ENCODE results near the gene SLC13A3.

The SLC13A3 gene

GRCh38 chr20:46651091-46651962 is at the start of gene SLC13A3:
Gene SLC13A3, minus strand, starts transcription at chr20:46651459. Its CDS starts 38 bp downstream, at chr20:46651421.
- no peak within 1 kb of the TSS for H3K4me3 ChIP-seq (replicated peaks; ENCODE audit: low read depth, low read length)
- no peak for TF ChIP-seq CTCF (IDR thresholded peaks at IDR 0.05; ENCODE audit: low read length, missing control alignments)
- no peak for DNase-seq (ENCODE audit: low read depth)

- DNase-seq (ENCODE audit: low read depth), result no peak
- TF ChIP-seq CTCF (IDR thresholded peaks at IDR 0.05; ENCODE audit: low read length, missing control alignments), result no peak
- no peak overlapping the region for H3K4me3 ChIP-seq (replicated peaks; ENCODE audit: low read depth, low read length)
These were observed 49.8 kb upstream of the SLC13A3 start for GRCh38 chr20:46701057-46701456.

GRCh38 chr20:46700481-46700880 is 49.2 kb upstream of the SLC13A3 start:
- TF ChIP-seq CTCF (IDR thresholded peaks at IDR 0.05; ENCODE audit: low read length, missing control alignments), result no peak
- DNase-seq (ENCODE audit: low read depth), result no peak
- H3K4me3 ChIP-seq (replicated peaks; ENCODE audit: low read depth, low read length), result no peak overlapping the region

- DNase-seq (ENCODE audit: low read depth), result peak; percentile 65
- TF ChIP-seq CTCF (IDR thresholded peaks at IDR 0.05; ENCODE audit: low read length, missing control alignments), result peak; percentile 89
- no peak overlapping the region for H3K4me3 ChIP-seq (replicated peaks; ENCODE audit: low read depth, low read length)
These were observed 48.5 kb upstream of the SLC13A3 start for GRCh38 chr20:46699651-46700359.

GRCh38 chr20:46698788-46699187 is 47.5 kb upstream of the SLC13A3 start:
- TF ChIP-seq CTCF (IDR thresholded peaks at IDR 0.05; ENCODE audit: low read length, missing control alignments), result no peak
- no peak for DNase-seq (ENCODE audit: low read depth)
- H3K4me3 ChIP-seq (replicated peaks; ENCODE audit: low read depth, low read length), result no peak overlapping the region

- TF ChIP-seq CTCF (IDR thresholded peaks at IDR 0.05; ENCODE audit: low read length, missing control alignments), result no peak
- no peak overlapping the region for H3K4me3 ChIP-seq (replicated peaks; ENCODE audit: low read depth, low read length)
- no peak for DNase-seq (ENCODE audit: low read depth)
These were observed 45.6 kb upstream of the SLC13A3 start for GRCh38 chr20:46696791-46697279.

Measured in fibroblast of pulmonary artery (primary cell).